Ovary (tissue), 3 donors: ENCODE results near the gene ITPK1.

ENCODE experiments used
- CTCF ChIP-seq, 3 donors: fragments of 450-650 bp in 2 of 3; fragments of 200-600 bp in 1 of 3; IDR thresholded peaks; one replicate each; pipeline versions ENCODE4 v1.5.1 to v1.8.0; 2016 to 2022; ENCODE audit warnings: antibody characterized with exemption in 3 of 3, mild to moderate bottlenecking in 1 of 3
- EP300 ChIP-seq: sonication (generic); formaldehyde crosslinking; IDR thresholded peaks from one replicate; pipeline ENCODE4 v1.6.1; 2017; ENCODE audit warnings: antibody characterized with exemption
- POLR2A ChIP-seq: fragments of 450-650 bp; IDR thresholded peaks from one replicate; pipeline ENCODE4 v1.6.1; 2017; ENCODE audit warnings: antibody characterized with exemption, mild to moderate bottlenecking, moderate library complexity
- donor health status: DM: no; HTN: no; CAD: no.

GRCh38 chr14:93008381-93008780 lies 107.3 kb downstream of the ITPK1 start:
- TF ChIP-seq POLR2A (no peak), CTCF (IDR thresholded peaks at IDR 0.05) (no peak), EP300 (no peak)
